ENCODE data around the gene TMEM131.
A peak's percentile ranks its signal among the peaks of the same experiment; 100 is the strongest.
"Not testable (repeated sequence)": the region's sequence is repeated elsewhere in the genome, so short reads cannot be mapped to it uniquely, and the experiment has no call there.

The TMEM131 gene

GRCh38 chr2:97953853-97954252, 41.9 kb downstream of the TMEM131 start:
- no peak for DNase-seq

- DNase-seq = no peak
These were observed 43.4 kb downstream of the TMEM131 start for GRCh38 chr2:97952357-97952756.

- DNase-seq = no peak
These were observed 44.5 kb downstream of the TMEM131 start for GRCh38 chr2:97951155-97951680.

GRCh38 chr2:97950329-97951154, 45.2 kb downstream of the TMEM131 start:
- DNase-seq = peak; percentile 83

- DNase-seq = no peak
These were observed 46.8 kb downstream of the TMEM131 start for GRCh38 chr2:97948926-97949325.

- DNase-seq = no peak
These were observed 50.0 kb downstream of the TMEM131 start for GRCh38 chr2:97945791-97946190.

GRCh38 chr2:97936881-97937280, 58.9 kb downstream of the TMEM131 start:
- no peak for DNase-seq

- DNase-seq = no peak
These were observed 59.5 kb downstream of the TMEM131 start for GRCh38 chr2:97936199-97936598.

GRCh38 chr2:97935719-97936161, 60.0 kb downstream of the TMEM131 start:
- peak; percentile 40 for DNase-seq

DNA sequence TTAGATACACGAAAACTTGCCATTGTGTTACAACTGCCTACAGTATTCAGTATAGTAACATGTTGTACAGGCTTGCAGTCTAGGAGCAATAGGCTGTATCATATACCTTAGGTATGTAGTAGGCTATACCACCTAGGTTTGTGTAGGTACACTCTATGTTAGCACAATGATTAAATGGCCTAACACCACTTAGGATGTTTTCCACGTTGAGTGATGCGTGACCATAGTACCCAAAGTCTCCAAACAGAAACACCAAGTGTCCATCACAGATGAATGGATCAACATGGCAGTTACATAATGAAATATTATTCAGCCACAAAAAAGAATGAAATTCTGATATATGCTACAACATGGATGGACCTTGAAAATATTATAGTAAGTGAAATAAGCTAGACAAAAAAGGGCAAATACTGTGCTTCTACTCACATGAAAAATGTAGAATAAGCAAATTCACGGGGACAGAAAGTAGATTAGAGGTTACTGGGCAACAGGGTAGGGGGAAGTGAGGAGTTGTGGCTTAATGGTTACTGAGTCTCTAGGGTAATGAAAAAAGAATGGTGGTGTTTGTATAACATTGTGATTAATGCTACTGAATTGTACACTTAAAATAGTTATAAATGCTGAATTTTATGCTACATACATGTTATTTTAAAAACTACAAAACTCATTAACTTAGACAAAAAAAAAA, 62.6 kb downstream of the TMEM131 start:
- DNase-seq = no peak

DNA sequence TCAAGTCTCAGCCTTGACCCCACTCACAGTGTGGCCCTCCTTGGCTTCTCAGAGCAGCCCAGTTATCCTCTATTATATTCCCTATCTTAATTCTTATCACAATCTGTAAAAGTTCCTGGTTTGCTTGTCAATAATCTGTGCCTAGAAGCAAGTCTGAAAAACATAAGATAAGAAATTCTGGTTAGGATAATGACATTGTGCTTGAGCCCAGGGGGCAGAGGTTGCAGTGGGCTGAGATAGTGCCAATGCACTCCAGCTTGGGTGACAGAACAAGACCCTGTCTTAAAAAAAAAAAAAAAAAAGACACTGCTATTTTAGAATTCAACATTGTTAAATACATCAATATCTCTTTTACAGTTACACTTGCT, 63.9 kb downstream of the TMEM131 start:
- DNase-seq = no peak

- DNase-seq = no peak
These were observed 64.5 kb downstream of the TMEM131 start for GRCh38 chr2:97931118-97931857.

- DNase-seq = no peak
These were observed 67.2 kb downstream of the TMEM131 start for GRCh38 chr2:97928591-97928990.

DNA sequence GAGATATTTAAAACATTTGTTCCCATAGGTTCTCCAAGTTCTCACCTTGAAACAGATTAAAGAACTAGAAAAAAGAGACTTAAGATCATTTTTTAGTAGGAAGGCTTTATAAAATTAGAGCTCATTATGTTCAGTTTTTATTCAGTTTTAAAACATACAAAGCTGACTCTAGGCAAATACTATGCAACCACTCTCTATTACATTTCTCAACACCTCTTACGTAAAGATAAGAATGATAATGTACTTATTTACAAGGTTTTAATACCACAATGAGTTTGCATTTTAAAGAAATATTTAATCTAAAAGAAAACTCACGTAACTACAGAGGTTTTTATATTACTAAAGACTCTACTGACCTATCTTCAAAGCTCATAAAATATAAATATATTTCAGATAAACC, 68.8 kb downstream of the TMEM131 start:
- no peak for DNase-seq

- no peak for DNase-seq
These were observed 71.6 kb downstream of the TMEM131 start for GRCh38 chr2:97924194-97924593.

- DNase-seq = no peak
These were observed 75.9 kb downstream of the TMEM131 start for GRCh38 chr2:97919858-97920257.

DNA sequence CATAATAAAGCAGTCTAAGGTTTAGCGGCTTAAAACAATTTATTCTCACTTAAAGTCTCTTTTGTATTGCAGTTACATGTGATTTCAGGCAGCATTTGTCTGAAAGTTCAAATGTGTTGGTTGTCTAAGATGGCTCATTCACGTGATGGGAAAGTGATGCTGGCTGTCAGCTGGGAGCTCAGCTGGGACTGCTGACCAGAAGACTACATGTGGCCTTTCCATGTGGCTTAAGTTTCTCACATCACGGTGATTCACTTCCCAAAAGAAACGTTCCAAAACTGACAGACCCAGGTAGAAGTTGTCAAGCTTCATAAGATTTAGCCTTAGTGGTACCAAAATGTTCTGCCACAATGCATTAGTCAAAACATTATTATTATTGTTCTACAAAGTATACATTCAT, 76.9 kb downstream of the TMEM131 start:
- DNase-seq = no peak

- DNase-seq = not testable (repeated sequence)
These were observed 78.1 kb downstream of the TMEM131 start for GRCh38 chr2:97917668-97918067.

- no peak for DNase-seq
These were observed 81.0 kb downstream of the TMEM131 start for GRCh38 chr2:97914691-97915213.

GRCh38 chr2:97913846-97914245, 81.9 kb downstream of the TMEM131 start:
- DNase-seq = no peak

GRCh38 chr2:97911922-97912575, 83.7 kb downstream of the TMEM131 start:
- DNase-seq = peak; percentile 61

DNA sequence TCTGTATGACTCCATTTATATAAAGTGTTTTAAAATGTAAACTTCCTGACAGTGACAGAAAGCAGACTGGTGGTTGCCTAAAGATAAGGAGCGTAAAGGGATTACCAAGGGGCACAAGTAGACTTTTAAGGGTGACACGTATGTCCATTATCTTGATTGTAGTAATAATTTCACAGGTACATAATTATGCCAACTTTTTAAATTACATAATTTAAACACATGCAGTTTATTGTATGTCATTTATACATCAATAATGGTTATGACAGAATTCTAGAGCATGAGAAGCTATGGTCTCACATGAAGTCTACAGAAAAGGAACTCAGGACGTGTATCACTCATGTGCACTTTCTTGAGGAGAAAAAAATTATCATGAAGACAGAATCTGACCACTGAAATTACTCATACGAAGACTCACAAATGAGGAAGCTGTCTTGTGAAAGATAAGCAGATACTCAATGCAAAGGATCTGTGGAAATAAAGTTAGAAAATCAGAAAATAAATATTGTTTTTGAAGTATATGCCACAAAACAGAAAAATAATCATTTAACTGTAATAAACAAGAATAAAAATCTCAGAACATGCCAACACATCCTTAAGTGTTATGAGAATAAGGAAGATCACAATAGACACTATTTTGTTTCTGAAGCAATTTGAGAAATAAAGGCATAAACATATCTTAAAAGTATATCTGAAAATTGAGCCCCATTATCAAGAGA, 84.4 kb downstream of the TMEM131 start:
- peak; percentile 80 for DNase-seq

Measured in NCI-H226 (cell line).